AG08395 (cell line): ENCODE results near the gene TUBB6.
A peak's percentile ranks its signal among the peaks of the same experiment; 100 is the strongest.

Experiments
- DNase-seq: peaks from one replicate; pipeline ENCODE4 v3.0.0; 2012; ENCODE audit warnings: mixed read lengths, low spot score

The TUBB6 gene

DNA sequence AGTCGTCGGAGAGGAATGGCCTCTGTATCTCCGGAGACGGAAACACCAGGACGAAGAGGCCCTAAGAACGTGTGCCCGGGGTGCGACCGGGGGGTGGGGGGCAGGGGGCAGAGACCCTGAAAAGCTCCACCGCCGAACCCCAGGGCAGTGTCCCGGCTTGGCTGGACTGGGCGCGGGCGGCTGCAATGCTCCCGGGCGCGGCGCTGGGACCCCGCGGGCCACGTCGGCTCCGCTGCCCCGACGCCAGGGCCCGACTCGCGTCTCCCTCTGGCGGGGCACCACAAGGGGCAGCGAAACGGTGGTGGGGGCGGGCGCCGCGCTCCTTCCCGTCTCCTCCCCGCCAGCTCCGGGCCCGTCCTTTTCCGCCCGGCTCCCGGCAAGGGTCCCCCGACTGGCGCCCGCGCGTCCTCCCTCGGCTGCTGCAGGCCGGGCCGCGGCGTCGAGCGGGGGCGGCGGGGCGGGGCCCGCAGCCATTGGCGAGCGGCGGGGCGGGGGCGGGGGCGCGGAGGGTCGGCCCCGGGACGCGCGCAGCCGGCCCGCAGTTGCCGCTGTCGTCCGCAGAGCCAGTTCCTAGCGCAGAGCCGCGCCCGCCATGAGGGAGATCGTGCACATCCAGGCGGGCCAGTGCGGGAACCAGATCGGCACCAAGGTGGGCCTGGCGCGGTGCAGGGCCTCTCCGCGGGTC, at the start of gene TUBB6:
TSS of gene TUBB6 (plus strand) at position 541 of the 685 bp plus-strand sequence. CDS start at position 593, 52 bp downstream.
- DNase-seq = peak; percentile 94

DNA sequence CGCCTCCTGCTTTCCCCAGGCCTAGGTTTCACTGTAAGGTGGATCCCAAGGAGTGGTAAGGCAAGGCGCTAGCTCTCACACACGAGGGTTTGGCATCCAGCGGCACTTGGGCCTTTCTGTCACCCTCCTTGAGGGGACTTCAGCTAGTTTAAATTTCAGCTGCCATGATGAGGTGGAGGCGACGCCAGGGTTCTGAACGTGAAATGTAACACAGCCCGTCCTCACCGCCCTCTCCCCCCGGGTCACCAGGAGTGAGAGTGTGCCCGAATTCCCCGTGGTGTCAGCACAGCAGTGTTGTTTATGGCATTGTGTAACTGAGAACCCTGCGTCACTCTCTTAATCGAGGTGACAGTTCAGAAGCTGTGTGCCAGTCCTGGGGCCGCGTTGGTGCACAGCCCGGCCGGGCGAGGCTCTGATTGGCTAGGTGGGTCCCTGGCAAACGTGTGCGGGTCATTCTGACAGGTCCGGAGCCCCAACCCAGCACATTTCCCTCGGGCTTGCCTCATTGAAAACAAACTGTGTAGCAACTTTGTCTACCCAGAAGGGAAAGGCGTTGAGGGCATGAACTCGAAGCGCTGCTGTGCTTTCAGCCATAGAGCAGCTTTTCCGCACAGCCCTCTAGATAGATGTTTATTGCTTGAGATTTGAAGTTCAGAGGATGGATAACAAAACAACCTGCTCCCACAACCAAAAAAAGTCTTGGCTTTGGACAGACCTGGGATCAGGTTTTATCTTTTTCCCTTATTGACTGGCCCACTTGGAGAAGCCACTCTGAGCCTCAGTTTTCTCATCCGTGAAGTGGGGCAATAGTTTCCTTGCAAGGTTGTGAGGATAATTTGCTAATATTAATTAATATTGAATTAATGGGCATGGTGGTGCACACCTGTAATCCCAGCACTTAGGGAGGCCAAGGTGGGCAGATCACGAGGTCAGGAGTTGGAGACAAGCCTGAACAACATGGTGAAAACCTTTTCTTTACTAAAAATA, 49.0 kb upstream of the TUBB6 start:
- no peak for DNase-seq

DNA sequence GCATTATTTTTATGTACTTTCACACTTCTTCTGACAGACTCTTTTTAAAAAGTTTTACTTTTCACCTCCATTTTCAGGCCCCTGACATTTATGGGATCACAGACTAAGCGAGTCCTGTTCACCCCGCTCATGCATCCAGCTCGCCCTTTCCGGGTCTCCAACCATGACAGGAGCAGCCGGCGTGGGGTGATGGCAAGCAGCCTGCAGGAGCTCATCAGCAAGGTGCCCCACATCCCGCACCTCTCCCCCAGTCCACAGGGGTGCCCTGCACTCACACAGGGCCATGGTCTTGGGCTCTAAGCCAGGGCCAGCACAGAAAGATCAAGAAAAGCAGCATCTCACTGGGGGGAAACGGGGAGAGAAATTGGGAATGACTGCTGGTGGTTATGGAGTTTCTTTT, 45.3 kb upstream of the TUBB6 start:
- DNase-seq = no peak

- no peak for DNase-seq
These were observed 43.2 kb upstream of the TUBB6 start for GRCh38 chr18:12264864-12265263.

DNA sequence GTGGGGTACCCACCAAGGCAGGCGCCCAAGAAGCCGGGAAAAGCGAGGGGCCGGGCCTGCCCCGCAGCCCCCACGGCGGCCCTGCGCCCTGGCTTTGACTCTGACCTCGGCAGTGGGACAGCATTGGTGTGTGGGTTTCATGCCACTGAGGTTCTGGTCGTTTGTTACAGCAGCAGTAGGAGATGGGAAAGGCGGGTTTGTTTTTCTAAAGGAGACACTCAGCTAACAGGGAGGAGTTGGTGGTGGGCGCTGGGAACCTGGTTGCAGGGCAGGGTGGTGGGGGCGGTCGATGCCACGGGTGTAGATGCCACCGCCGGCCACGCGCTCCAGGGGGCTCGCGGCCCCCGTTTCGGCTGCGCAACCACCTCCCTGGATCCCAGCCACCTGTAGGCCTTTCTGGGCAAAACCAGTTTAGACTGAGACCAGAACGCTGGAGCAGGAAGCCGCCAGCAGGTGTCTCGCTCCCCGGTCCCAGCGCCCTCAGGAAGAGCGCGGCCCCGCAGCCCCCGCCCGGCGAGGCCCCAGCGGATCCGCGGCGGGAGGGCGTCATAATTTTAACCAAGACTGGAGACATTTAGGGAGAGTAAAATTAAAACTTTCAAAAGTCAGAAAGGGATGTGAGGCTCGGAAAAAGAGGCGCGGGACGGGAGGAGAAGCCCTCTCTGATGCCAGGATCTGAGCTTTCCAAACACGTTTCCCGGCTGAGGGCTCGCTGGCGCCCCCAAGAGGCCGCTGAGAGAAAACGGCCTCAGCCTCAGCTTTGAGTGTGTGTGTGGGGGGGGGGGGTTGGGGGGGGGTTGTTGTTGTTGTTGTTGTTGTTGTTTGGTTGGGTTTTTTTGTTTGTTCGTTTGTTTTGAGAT, 36.4 kb upstream of the TUBB6 start:
- DNase-seq = peak; percentile 88

DNA sequence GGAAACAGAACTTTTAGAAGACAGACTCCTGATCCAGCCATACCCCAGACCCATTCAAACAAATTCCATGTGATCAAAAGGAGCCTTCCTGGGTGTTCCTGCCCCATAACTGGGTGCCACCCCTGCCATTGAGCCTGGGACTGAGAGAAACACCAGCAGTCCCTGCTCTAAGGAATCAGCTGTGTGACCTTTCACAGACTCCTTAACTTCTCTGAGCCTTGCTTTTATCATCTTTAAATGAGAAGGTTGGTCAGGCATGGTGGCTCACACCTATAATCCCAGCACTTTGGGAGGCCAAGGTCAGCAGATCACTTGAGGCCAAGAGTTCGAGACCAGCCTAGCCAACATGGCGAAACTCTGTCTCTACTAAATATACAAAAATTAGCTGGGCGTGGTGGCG, 33.2 kb upstream of the TUBB6 start:
- DNase-seq = no peak

DNA sequence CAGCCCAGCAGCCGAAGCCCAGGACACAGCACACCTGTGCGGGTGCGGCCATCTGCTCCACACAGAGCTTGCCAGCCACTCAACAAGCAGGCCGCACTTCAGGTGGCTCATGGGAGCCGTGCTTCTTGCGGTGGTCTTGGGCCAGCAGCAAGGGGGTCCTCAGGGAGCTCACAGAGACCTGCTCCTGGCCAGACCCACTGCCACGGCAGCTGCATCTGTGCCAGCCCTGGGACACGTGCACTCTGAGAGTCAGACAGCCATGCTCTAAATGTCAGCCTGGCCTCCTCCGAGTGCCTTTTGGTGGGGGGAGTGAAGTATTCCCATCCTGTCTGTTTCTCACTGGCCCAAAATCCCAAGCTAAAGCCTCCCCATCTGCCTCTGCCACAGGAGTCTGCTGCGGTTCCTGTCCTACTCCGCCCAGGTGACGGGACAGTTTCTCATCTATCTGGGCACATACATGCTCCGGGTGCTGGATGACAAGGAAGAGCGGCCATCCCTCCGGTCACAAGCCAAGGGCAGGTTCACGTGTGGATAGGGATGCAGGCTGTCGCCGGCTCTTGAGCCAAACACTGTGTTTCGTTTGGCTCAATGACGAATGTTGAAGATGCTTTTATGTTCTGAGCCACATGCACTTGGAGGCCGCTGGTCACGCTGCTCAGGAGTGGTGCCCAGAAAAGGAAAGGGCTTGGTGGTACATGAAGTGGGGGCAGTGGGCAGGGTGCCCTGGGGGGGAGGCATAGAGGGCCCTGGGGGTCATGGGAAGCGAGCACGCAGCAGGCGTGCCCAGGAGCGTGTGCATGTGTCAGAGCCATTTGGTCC, 31.1 kb upstream of the TUBB6 start:
- no peak for DNase-seq

DNA sequence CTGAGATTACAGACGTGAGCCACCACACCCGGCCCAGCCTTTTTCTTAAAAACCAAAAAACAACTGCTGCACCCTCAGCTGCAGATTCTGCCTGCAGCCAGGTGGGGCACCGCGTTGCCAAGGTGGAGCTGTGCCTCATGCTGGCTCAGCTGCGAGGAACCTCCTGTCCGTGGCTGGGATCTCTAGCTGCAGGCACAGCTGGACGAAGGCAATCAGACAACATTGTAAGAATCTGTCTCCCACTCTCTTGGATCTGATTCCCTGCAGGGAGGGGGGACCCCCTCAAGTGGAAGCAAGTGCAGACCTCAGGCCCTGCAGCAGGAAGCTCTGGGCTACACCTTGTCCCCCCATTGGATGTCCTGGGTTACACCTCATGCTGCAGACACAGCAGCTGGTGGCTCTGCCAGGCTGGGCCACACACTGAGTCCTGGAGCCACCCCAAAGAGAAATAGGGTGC, 29.8 kb upstream of the TUBB6 start:
- DNase-seq = no peak

DNA sequence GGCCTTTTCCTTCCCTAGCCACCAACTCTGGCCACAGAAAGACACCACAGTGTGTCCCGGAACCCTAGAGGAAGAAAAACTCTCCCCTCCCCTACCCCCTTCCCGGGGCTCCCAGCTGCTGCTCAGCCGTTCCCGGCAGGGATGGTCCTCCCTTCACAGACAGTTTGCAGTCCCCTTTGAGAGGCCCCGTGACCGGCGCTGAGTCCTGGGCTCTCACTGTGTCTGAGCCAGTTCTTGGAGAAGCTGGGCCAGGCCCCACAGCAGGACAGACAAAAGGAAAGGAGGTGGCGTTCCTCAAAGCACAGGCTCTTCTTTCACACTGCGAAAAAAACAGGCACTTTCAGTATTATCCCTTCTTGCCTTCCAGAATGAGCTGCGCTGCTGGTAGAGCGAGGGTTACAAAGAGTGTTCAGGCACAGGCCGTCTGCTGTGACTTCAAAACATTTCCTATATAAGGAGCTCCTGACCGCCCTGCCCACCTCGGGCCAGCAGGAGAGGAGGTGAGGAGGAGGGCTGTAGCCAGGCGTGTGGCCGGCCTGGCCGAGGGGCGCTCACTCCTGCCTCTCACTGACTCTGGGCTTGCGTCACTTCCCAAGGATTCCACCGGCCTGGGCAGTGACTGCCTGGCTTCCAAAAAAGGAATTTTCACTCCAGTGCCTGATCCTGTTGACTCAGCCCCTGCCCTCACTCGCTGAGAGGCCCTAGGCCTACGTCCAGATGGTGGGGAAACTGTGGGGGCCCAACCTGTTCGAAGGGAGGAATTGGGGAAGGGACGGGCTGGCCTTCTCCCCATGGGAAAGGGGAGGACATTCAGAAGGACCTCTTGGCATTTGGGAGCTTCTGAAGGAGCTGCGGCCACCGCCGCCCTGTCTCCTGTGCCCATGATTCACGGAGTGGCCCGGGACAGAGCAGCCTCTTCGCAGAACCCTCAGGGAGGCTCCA, 29.0 kb upstream of the TUBB6 start:
- DNase-seq = peak; percentile 94

GRCh38 chr18:12279781-12280531, 28.1 kb upstream of the TUBB6 start:
- no peak for DNase-seq

DNA sequence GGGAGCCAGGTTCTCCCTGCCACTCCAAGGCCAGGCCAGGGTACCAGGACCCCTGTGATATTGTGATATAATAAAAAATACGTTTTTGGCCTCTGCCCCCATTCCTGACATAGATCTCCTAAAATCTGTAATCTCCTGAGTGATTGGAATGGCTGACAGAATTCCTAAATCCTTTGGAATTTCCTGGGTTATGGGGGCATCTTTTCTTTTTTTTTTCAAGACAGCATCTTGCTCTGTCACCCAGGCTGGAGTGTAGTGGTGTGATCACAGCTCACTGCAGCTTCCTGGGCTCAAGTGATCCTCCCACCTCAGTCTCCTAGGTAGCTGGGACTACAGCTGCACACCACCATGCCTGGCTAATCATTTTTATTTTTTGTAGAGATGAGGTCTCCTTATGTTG, 26.2 kb upstream of the TUBB6 start:
- DNase-seq = no peak

- DNase-seq = peak; percentile 83
These were observed 25.5 kb upstream of the TUBB6 start for GRCh38 chr18:12282442-12283039.

DNA sequence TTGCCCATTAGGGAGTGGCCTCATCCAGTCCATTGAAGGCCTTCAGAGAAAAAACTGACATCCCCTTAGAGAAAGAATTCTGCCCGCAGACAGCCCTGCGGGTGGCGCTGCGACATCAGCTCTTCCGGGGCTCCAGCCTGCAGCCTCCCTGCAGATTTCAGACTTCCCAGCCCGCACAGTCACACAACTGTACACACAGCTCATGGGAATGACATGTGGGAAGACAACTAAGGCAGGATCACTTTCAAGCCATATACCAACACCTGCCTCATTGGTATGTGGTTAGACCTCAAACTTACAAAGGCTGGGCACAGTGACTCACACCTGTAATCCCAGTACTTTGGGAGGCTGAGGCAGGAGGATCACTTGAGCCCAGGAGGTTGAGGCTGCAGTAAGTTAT, 24.8 kb upstream of the TUBB6 start:
- DNase-seq = no peak

GRCh38 chr18:12283666-12284065, 24.4 kb upstream of the TUBB6 start:
- no peak for DNase-seq

- DNase-seq = no peak
These were observed 20.8 kb upstream of the TUBB6 start for GRCh38 chr18:12287131-12287681.

DNA sequence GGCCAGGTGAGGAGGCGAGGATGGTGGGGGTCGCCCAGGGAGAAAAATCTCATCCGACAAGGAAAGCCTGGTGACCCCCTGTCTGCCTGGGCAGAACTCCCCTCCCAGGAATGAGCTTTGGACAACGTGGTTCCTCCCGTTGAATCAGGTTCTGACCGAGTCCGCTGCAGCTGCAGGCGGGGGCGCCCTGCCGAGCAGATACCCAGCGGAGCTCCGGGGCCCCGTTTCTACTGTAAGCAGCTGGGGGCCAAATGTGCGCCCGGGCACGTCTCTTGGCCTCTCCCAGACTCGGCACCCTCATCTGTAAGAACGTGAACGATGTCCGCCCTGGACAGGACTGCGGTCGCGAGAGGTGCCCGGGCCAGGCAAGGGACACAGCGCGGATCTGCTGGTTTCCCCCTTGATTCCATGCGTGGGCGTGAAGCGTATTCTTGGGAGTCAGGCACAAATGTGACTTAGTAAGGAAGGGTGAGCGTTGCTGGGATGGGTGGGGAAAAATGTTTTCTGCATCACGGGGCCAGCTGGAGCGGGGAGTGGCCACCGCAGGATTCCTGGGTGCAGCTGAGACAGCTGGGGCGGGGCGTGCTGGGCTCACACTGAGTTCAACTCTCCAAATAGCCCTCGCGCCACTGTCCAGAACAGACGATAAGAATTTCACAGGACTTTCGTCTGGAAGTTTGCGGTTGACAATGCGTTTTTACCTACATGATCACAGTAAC, 20.2 kb upstream of the TUBB6 start:
- DNase-seq = peak; percentile 95

DNA sequence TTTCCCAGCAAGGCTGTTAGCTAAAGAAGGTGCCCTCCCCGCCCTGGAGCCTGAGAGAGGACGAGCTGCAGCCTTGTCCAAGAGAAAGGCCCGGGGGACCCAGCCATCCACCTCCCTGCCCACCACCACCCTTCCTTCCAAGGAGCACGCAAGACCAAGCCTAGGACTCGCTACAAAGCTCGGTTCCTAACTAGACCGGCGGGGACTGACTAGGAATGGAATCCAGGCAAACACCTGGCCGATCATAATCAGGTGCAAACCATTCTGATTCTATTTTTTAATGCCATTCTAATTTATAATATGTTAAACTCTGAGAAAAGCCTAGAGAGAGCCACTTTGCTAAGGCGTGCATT, 19.7 kb upstream of the TUBB6 start:
- no peak for DNase-seq

GRCh38 chr18:12290086-12290485, 18.0 kb upstream of the TUBB6 start:
- DNase-seq = no peak
